ENCODE results near the gene C1D. TPM values are rescaled to one million over a fixed set of nuclear protein-coding genes. Genes with fewer than 3 reads are reported as not detected.

The C1D gene
- total and polyA plus RNA-seq, 2 of the 4 experiments (the other 2 are of a cell fraction): 2.7 to 14.3 TPM

GRCh38 chr2:68062680-68063387, at the start of gene C1D (continued):
- TF ChIP-seq USF2 (IDR thresholded peaks at IDR 0.05; ENCODE audit: low read depth, low read length) (peak; percentile 56; the same call in 1 of the 2 replicates), CHD1 (IDR thresholded peaks at IDR 0.05; ENCODE audit: low read depth, low read length) (no peak), BHLHE40 (IDR thresholded peaks at IDR 0.05; ENCODE audit: low read depth, low read length) (no peak), RAD21 (IDR thresholded peaks at IDR 0.05; ENCODE audit: low read length) (no peak)

GRCh38 chr2:68110102-68110501, 47.3 kb upstream of the C1D start:
- no peak overlapping the region for H2BK5ac ChIP-seq (ENCODE audit: low read depth, low read length, poor library complexity, severe bottlenecking)
- no peak overlapping the region for H2BK15ac ChIP-seq (ENCODE audit: low read depth, low read length)
- H4K20me1 ChIP-seq (ENCODE audit: insufficient read depth, low read length): no peaks in the 10 kb centered on the region
- no peak overlapping the region for H3K18ac ChIP-seq (ENCODE audit: low read depth, low read length)
- no CpG with 5 or more reads among the region's 3 CpGs for WGBS, 2 experiments (ENCODE audit: extremely low coverage in 2 of 2, insufficient read length in 1 of 2)
- no peaks in the 10 kb centered on the region for H3K4me1 ChIP-seq (ENCODE audit: control insufficient read depth, insufficient read depth, low read length)
- no peak overlapping the region for H3K56ac ChIP-seq (ENCODE audit: extremely low read depth, insufficient read depth, low read length)
- in situ Hi-C loops (cut with MboI; ENCODE audit: low sequenced_read_pairs): no loop called here
- H2AK5ac ChIP-seq (ENCODE audit: low read depth, low read length): no peak overlapping the region
- H3K4me3 ChIP-seq (ENCODE audit: insufficient read depth, low read depth, low read length): no peak overlapping the region
- no peak overlapping the region for H3K4me2 ChIP-seq (ENCODE audit: low read depth, low read length)
- no peak overlapping the region for H3K27ac ChIP-seq (ENCODE audit: insufficient read depth, low read length)
- H2AFZ ChIP-seq (replicated peaks; ENCODE audit: low read length, poor library complexity): no peak overlapping the region
- no peak overlapping the region for H3K14ac ChIP-seq (replicated peaks; ENCODE audit: low read depth, low read length)
- DNase-seq: no peak
- no peak overlapping the region for H4K5ac ChIP-seq (ENCODE audit: low read depth, low read length)
- no peak overlapping the region for H3K23ac ChIP-seq (ENCODE audit: low read depth, low read length)
- BruUV-seq (replicated peaks): no TSS peak
- H4K91ac ChIP-seq (ENCODE audit: insufficient read depth, low read depth, low read length): no peak overlapping the region
- no peak overlapping the region for H4K8ac ChIP-seq (ENCODE audit: low read depth in 2 of 2, low read length in 2 of 2)
- H2BK20ac ChIP-seq (ENCODE audit: low read depth, low read length): no peak overlapping the region
- no peak for TF ChIP-seq RAD21 (IDR thresholded peaks at IDR 0.05; ENCODE audit: low read length)
- TF ChIP-seq SMC3 (IDR thresholded peaks at IDR 0.05; ENCODE audit: low read depth, low read length): no peak
- dilution Hi-C loops (cut with HindIII; ENCODE audit: low sequenced_read_pairs, unreplicated experiment): no loop called here
- H3K27me3 ChIP-seq (ENCODE audit: control insufficient read depth, insufficient read depth, low read length): peaks cover 7% of the 10 kb centered on the region
- H3K9me3 ChIP-seq (ENCODE audit: control insufficient read depth, insufficient read depth, low read length): peaks cover 6% of the 10 kb centered on the region; the same call in 1 of the 2 replicates
- no peak overlapping the region for H2BK120ac ChIP-seq (ENCODE audit: low read depth, low read length)
- intact Hi-C loops (cut with micrococcal nuclease): no loop called here
- H3K79me1 ChIP-seq (ENCODE audit: low read depth in 1 of 2, low read length in 2 of 2): no peaks in the 10 kb centered on the region
- no peak overlapping the region for H3K4ac ChIP-seq (ENCODE audit: low read depth, low read length)
- no peak overlapping the region for H2AK9ac ChIP-seq (replicated peaks; ENCODE audit: low read depth, low read length, poor library complexity)
- no peaks in the 10 kb centered on the region for H3K36me3 ChIP-seq (ENCODE audit: control insufficient read depth, insufficient read depth, low read length)
- no peak for ATAC-seq (ENCODE audit: low read depth)
- ChIA-PET CTCF (no interaction called here), POLR2A (ENCODE audit: unreplicated experiment) (no interaction called here)
- H3K9ac ChIP-seq (ENCODE audit: low read depth, low read length): no peak overlapping the region
- no peaks in the 10 kb centered on the region for H3K9me1 ChIP-seq (ENCODE audit: insufficient read depth, low read length)
